Measurements from ENCODE around the gene DCX. TPM values are rescaled to one million over a fixed set of nuclear protein-coding genes. Genes with fewer than 3 reads are reported as not detected.

Gene DCX
- total and polyA plus RNA-seq, 2 donors (not counting 1 experiment from before 2014, with no cell fraction given) = not detected

GRCh38 chrX:111386077-111386476 is 25.9 kb downstream of the DCX start:
- WGBS (ENCODE audit: insufficient coverage) = no CpG with 5 or more reads among the region's 4 CpGs
- no peak overlapping the region for H3K4me2 ChIP-seq (replicated peaks; ENCODE audit: low read depth, low read length, poor library complexity, severe bottlenecking)
- H3K79me2 ChIP-seq (ENCODE audit: control insufficient read depth, insufficient read depth, low read length) = no peaks in the 10 kb centered on the region
- H3K4me1 ChIP-seq (ENCODE audit: control insufficient read depth in 2 of 2, insufficient read depth in 2 of 2, low read length in 2 of 2) = no peaks in the 10 kb centered on the region
- no peaks in the 10 kb centered on the region for H3K27me3 ChIP-seq (replicated peaks in 1 of 4; ENCODE audit: control extremely low read depth in 1 of 4, control insufficient read depth in 3 of 4, insufficient read depth in 4 of 4, low read length in 3 of 4)
- Mint-ChIP-seq H3K27ac (no peak overlapping the region), H3K4me3 (no peak overlapping the region), H3K9me3 (ENCODE audit: insufficient read depth) (no peaks in the 10 kb centered on the region), H3K27me3 (no peaks in the 10 kb centered on the region), H3K4me1 (no peaks in the 10 kb centered on the region)
- ATAC-seq (ENCODE audit: low read depth) (no peak), DNase-seq (no peak)
- H3K36me3 ChIP-seq (replicated peaks in 1 of 2; ENCODE audit: control extremely low read depth in 1 of 2, control insufficient read depth in 1 of 2, extremely low read depth in 1 of 2, insufficient read depth in 2 of 2, low read length in 1 of 2) = no peaks in the 10 kb centered on the region
- ChIA-PET POLR2A (no interaction called here), CTCF (no interaction called here)
- TF ChIP-seq CTCF (IDR thresholded peaks at IDR 0.05) (no peak), EZH2 (IDR thresholded peaks at IDR 0.05; ENCODE audit: borderline replicate concordance, insufficient read depth, low read depth, low read length, poor library complexity, severe bottlenecking) (no peak)
- no peak overlapping the region for H3K27ac ChIP-seq (ENCODE audit: low read length in 2 of 2)
- H3K9ac ChIP-seq (ENCODE audit: low read length) = no peak overlapping the region
- no peak overlapping the region for H3K4me3 ChIP-seq (ENCODE audit: control extremely low read depth in 1 of 5, extremely low read depth in 1 of 5, insufficient read depth in 1 of 5, low read depth in 2 of 5, low read length in 4 of 5)
- H2AFZ ChIP-seq (ENCODE audit: insufficient read depth, low read depth, low read length, poor library complexity, severe bottlenecking) = no peak overlapping the region
- no peaks in the 10 kb centered on the region for H3K9me3 ChIP-seq (ENCODE audit: control extremely low read depth in 1 of 3, control insufficient read depth in 2 of 3, insufficient read depth in 1 of 3, low read length in 2 of 3)
- H4K20me1 ChIP-seq (ENCODE audit: control insufficient read depth, insufficient read depth, low read length, poor library complexity, severe bottlenecking) = no peaks in the 10 kb centered on the region
- intact Hi-C loops (cut with micrococcal nuclease) = no loop called here

- Mint-ChIP-seq H3K4me3 (no peak overlapping the region), H3K27ac (no peak overlapping the region), H3K9me3 (ENCODE audit: insufficient read depth) (no peaks in the 10 kb centered on the region), H3K27me3 (no peaks in the 10 kb centered on the region), H3K4me1 (no peaks in the 10 kb centered on the region)
- Histone ChIP-seq H3K27ac (ENCODE audit: low read length in 2 of 2) (no peak overlapping the region), H3K36me3 (replicated peaks in 1 of 2; ENCODE audit: control extremely low read depth in 1 of 2, control insufficient read depth in 1 of 2, extremely low read depth in 1 of 2, insufficient read depth in 2 of 2, low read length in 1 of 2) (no peaks in the 10 kb centered on the region), H3K79me2 (ENCODE audit: control insufficient read depth, insufficient read depth, low read length) (no peaks in the 10 kb centered on the region), H3K4me2 (replicated peaks; ENCODE audit: low read depth, low read length, poor library complexity, severe bottlenecking) (no peak overlapping the region), H3K9ac (ENCODE audit: low read length) (no peak overlapping the region), H3K4me1 (ENCODE audit: control insufficient read depth in 2 of 2, insufficient read depth in 2 of 2, low read length in 2 of 2) (no peaks in the 10 kb centered on the region), H3K9me3 (ENCODE audit: control extremely low read depth in 1 of 3, control insufficient read depth in 2 of 3, insufficient read depth in 1 of 3, low read length in 2 of 3) (no peaks in the 10 kb centered on the region), H3K27me3 (replicated peaks in 1 of 4; ENCODE audit: control extremely low read depth in 1 of 4, control insufficient read depth in 3 of 4, insufficient read depth in 4 of 4, low read length in 3 of 4) (no peaks in the 10 kb centered on the region), H3K4me3 (ENCODE audit: control extremely low read depth in 1 of 5, extremely low read depth in 1 of 5, insufficient read depth in 1 of 5, low read depth in 2 of 5, low read length in 4 of 5) (no peak overlapping the region), H2AFZ (ENCODE audit: insufficient read depth, low read depth, low read length, poor library complexity, severe bottlenecking) (no peak overlapping the region), H4K20me1 (ENCODE audit: control insufficient read depth, insufficient read depth, low read length, poor library complexity, severe bottlenecking) (no peaks in the 10 kb centered on the region)
- ChIA-PET POLR2A (no interaction called here), CTCF (no interaction called here)
- no peak for TF ChIP-seq CTCF (IDR thresholded peaks at IDR 0.05)
- no peak for TF ChIP-seq EZH2 (IDR thresholded peaks at IDR 0.05; ENCODE audit: borderline replicate concordance, insufficient read depth, low read depth, low read length, poor library complexity, severe bottlenecking)
- no peak for ATAC-seq (ENCODE audit: low read depth)
- no peak for DNase-seq
- intact Hi-C loops (cut with micrococcal nuclease) = no loop called here
Observed at GRCh38 chrX:111382277-111382676, 29.7 kb downstream of the DCX start.

Measured in B cell (primary cell).